ENCODE data around the gene PLAAT3.

DNA sequence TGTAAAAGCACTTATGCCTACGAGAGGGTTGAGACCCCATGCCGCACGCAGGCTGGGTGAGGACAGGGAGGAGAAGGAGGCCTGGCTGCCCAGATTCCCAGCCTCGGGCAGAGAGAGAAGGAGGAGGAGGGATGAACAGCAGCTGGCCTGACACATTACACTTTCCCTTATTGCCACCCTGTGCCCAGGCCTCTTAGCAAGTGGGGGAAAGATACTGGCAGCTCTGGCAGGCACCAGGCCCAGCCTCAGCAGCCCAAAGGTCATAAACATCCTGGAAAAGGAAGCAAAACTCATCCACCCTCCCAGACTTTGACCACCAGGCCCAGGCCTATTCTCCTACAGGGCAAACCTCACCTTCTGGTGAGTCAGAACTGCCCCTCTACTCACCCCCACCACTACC, 4.7 kb downstream of the PLAAT3 start:
- TF ChIP-seq POLR2A (IDR thresholded peaks at IDR 0.05; ENCODE audit: control extremely low read depth in 1 of 2, low read depth in 2 of 2, low read length in 2 of 2), result no peak
- no peak for TF ChIP-seq BRCA1 (IDR thresholded peaks at IDR 0.05; ENCODE audit: low read depth, low read length)
- TF ChIP-seq, protein P1, sequence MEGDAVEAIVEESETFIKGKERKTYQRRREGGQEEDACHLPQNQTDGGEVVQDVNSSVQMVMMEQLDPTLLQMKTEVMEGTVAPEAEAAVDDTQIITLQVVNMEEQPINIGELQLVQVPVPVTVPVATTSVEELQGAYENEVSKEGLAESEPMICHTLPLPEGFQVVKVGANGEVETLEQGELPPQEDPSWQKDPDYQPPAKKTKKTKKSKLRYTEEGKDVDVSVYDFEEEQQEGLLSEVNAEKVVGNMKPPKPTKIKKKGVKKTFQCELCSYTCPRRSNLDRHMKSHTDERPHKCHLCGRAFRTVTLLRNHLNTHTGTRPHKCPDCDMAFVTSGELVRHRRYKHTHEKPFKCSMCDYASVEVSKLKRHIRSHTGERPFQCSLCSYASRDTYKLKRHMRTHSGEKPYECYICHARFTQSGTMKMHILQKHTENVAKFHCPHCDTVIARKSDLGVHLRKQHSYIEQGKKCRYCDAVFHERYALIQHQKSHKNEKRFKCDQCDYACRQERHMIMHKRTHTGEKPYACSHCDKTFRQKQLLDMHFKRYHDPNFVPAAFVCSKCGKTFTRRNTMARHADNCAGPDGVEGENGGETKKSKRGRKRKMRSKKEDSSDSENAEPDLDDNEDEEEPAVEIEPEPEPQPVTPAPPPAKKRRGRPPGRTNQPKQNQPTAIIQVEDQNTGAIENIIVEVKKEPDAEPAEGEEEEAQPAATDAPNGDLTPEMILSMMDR (IDR thresholded peaks at IDR 0.05; ENCODE audit: control extremely low read depth in 1 of 3, insufficient read depth in 1 of 3, low read depth in 1 of 3, low read length in 3 of 3), result no peak
- TF ChIP-seq, protein P2, sequence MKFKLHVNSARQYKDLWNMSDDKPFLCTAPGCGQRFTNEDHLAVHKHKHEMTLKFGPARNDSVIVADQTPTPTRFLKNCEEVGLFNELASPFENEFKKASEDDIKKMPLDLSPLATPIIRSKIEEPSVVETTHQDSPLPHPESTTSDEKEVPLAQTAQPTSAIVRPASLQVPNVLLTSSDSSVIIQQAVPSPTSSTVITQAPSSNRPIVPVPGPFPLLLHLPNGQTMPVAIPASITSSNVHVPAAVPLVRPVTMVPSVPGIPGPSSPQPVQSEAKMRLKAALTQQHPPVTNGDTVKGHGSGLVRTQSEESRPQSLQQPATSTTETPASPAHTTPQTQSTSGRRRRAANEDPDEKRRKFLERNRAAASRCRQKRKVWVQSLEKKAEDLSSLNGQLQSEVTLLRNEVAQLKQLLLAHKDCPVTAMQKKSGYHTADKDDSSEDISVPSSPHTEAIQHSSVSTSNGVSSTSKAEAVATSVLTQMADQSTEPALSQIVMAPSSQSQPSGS (IDR thresholded peaks at IDR 0.05; ENCODE audit: low read length), result no peak
- no peak for TF ChIP-seq CBX5 (IDR thresholded peaks at IDR 0.05; ENCODE audit: low read depth, low read length)
- TF ChIP-seq FOSL1 (IDR thresholded peaks at IDR 0.05; ENCODE audit: insufficient read depth, low read depth, low read length), result no peak
- no peak for TF ChIP-seq SRF (IDR thresholded peaks at IDR 0.05; ENCODE audit: low read depth, low read length)
- TF ChIP-seq JUN (IDR thresholded peaks at IDR 0.05; ENCODE audit: low read depth, low read length), result no peak
